Ramos (cell line): ENCODE measurements around the gene TMEM59.
"Not testable (repeated sequence)": the region's sequence is repeated elsewhere in the genome, so short reads cannot be mapped to it uniquely, and the experiment has no call there.

Experiments used
- in situ Hi-C: fragments of 300-500 bp; cut with MboI; formaldehyde crosslinking; loops from one replicate; pipeline ENCODE4 v1.14.3; 2022; ENCODE audit warnings: low sequenced_read_pairs; ENCODE audit not compliant: unreplicated experiment

The TMEM59 gene

DNA sequence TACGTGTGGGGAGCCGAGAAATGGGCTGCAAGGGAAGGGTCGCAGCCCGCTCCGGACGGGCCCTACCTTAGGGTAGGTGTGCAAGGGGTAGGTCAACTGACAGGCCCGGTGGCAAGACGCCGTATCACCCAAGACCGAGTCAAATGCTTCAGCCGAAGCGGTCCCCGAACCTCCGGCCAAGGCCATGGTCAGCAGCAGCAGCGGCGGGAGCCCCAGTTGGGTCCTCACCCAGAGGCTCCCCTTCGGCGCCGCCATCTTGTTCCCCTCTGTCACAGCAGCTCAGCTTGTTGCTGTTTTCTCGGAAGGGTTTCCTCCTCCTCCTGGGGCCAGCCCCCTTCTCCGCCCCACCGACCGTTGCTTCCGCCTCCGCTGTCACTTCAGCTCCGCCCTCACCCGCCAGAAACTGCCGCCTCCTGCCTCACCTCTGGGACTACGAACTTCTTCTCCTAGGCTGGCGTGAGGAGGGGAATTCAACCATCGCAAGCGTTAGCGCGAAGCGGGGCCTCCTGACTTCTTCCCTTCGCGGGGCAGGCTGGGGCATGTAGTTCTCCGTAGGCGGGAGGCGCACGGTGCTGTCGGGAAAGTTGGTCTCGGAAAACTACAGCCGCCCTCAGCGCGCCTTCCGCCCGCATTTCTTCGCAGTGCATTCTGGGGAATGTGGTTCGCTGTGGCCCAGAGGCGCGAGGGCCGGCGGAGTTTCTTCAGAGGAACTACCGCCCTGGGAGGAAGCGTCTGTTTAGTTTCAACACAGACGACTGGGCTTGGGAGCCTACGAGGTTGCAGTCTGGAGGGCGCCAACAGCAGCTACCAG, at the start of gene TMEM59, which contains the start of gene TCEANC2:
Gene TMEM59 (minus strand): TSS at position 271 of the 811 bp plus-strand sequence. CDS start 16 bp downstream, at position 255.
Gene TCEANC2 (plus strand): TSS at position 675 of the 811 bp plus-strand sequence. CDS start 815 bp downstream, outside the sequence.
- in situ Hi-C loops, result no loop called here

- in situ Hi-C loops, result no loop called here
Observed at GRCh38 chr1:54100500-54100899, 47.5 kb upstream of the TMEM59 start.

- in situ Hi-C loops, result no loop called here
Observed at GRCh38 chr1:54099061-54099610, 46.1 kb upstream of the TMEM59 start.

DNA sequence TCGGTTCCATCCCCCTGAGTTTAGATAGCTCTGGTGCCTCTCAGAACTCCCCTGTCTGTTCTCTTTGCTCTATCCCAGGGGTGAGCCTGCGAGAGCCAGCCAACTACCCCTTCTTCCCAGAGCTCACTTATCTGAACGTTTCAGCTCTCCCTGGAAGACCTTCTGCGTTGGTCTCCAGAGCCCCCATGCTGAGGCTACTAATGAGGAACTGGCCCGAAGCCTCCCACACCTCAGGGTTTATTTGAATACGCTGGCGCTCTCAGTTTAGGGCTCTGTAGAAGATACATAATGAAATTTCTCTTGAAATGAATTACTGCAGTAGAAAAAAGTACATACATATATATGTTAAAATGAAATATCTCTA, 43.9 kb upstream of the TMEM59 start:
- in situ Hi-C loops, result no loop called here

DNA sequence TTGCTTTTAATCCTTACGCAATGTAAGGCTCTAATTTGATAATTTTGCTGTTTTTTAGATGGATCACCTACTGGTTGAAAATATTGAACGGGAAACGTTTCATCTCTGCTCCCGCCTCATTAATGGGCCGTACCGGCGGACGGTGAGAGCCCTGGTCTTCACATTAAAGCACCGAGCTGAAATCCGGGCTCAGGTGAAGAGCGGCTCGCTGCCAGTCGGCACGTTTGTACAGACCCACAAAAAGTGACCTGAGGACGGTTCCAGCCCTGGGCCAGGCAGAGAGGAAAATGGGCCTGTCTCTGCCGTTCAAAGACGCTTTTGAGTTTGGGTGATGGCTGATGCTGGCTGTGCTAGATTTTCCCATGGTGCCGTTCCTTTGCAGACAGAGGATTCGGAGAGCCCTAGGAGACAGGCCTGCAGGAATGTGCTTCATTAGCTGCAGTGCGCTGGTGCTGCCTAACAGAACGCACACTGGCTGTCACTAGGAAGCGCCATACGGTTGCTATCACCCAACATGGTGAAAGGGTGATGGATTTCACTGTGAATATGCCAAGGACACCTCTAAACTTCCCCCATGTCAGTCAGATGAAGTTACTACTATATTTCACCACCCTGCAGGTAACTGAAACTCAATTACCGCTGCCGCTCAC, 43.3 kb upstream of the TMEM59 start:
- in situ Hi-C loops, result no loop called here

DNA sequence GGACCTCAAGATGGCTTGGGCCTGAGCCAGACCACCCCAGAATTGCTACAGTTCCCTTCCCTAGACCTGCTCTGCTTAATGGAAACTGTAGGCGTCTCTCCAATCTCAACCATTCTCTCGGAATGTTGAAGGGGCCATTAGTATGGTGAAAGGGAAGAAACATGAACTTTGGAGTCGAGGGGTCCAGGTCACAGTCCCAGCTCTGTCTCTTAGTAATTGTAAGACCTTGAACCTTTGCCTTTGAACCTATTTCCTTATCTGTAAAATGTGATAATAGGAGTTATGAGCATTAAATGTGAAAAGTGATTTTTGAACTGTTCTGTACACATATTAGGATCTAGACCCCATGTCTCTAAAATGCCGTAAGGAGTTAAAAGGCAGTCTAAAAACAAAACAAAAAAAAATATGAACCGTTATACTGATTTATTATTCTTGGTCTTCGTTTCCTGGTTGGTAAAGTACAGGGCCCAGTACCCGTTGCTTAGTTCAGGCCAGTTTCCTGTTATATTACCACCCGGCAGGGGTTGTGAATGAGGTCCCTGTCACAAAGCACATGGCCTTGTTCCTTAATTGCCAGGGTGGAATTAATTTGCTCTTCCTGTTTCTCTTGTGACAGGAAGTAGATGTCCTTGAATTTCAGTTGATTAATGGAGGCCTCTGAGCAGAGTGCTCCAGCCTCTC, 42.7 kb upstream of the TMEM59 start:
- in situ Hi-C loops, result no loop called here

DNA sequence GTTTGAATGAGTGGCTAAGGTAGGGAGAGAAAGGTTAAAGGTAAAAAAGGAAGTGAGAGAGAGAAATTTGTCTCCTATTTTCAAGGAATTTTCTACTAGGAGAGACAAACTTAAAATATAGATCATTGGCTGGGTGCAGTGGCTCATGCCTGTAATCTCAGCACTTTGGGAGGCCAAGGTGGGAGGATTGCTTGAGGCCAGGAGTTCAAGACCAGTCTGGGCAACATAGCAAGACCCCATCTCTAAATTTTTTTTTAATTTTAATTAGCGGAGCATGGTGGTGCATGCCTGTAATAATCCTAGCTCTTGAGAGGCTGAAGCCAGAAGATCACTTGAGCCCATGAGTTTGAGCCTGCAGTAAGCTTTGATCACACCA, 41.7 kb upstream of the TMEM59 start:
- in situ Hi-C loops, result not testable (repeated sequence)

- in situ Hi-C loops, result no loop called here
Observed at GRCh38 chr1:54094001-54094729, 41.2 kb upstream of the TMEM59 start.

- in situ Hi-C loops, result no loop called here
Observed at GRCh38 chr1:54091666-54092065, 38.7 kb upstream of the TMEM59 start.

GRCh38 chr1:54088385-54088784, 35.4 kb upstream of the TMEM59 start:
- in situ Hi-C loops, result no loop called here

- in situ Hi-C loops, result no loop called here
Observed at GRCh38 chr1:54086754-54087153, 33.8 kb upstream of the TMEM59 start.

DNA sequence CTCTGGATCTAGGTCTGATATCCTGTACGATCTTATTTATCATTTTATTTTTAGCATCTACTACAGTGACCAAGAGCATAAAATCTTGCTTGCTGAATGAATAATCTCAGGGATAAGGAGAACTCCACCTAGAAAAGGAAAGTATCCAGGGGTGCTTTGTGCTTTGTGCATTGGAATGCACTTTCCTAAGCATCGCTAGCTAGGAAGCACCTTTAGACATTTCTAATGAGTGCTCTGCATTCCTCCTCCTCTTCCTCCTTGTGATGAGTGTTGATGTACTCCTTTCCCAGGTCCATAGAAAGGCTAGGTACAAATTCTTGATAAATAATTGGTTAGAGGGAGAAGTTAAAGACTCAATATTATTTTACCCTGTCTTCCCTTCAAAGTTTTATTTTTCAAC, 31.8 kb upstream of the TMEM59 start:
- in situ Hi-C loops, result no loop called here

GRCh38 chr1:54081306-54082270, 28.6 kb upstream of the TMEM59 start:
- in situ Hi-C loops, result no loop called here

DNA sequence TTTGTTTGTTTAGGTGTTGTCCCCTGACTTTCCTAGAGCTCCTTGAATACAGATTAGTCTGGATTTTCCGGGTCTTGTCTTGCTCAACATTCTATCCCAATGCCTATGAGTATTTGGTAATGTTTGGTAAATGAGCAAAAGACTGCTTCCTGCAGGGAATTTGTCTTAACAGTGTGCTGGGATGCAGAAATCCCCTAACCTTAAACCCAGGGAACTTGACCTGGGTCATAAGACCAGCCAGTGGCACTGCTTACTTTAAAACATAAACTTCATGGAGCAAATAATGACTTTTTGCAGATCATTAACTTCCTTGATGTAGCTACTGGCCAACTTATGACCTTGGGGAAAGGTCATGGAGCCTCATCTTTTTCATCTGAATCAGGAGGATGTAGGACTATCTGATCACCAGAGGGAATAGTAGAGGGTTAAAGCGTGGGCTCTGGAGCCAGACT, 27.6 kb upstream of the TMEM59 start:
- in situ Hi-C loops, result no loop called here

GRCh38 chr1:54077359-54077758, 24.4 kb upstream of the TMEM59 start:
- in situ Hi-C loops, result no loop called here

- in situ Hi-C loops, result no loop called here
Observed at GRCh38 chr1:54070171-54070837, 17.3 kb upstream of the TMEM59 start.

DNA sequence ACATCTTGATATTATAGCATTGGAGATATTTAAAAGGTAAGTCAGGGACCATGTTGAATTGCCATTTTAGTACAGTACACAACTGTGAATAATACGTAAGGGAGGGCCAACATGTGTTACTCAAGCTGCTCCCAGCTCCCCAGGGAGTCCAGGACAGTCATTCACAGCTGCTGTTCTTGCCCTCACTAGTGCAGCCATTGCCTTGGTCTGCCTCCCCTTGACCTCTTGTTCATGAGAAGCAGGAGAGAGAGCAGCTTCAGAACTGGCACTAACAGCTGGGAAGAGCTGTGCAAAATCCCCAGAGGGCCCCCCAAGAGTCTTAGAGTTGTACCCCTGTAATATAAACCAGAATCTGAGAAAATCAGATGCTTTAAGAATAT, 16.8 kb upstream of the TMEM59 start:
- in situ Hi-C loops, result no loop called here

GRCh38 chr1:54064299-54064698, 11.3 kb upstream of the TMEM59 start:
- in situ Hi-C loops, result no loop called here

GRCh38 chr1:54054438-54054749, 1.4 kb upstream of the TMEM59 start:
- in situ Hi-C loops, result no loop called here
